Natural killer cell (primary cell): ENCODE data around the gene GADD45G. TPM values are rescaled to one million over a fixed set of nuclear protein-coding genes. Genes with fewer than 3 reads are reported as not detected.

ENCODE experiments used
- ATAC-seq, 3 donors: fragments of 150-1000 bp in 2 of 3; fragments of 200-7000 bp in 1 of 3; cut with Tn5 transposase; 1 replicate in 1 of 3; 2 replicates in 2 of 3; pipeline ENCODE4 v1.10.0; 2021; ENCODE audit warnings: mild to moderate bottlenecking in 2 of 3, moderate library complexity in 2 of 3
- DNase-seq, 2 donors: peaks; one replicate each; pipeline versions ENCODE4 v3.0.0 to v3.0.0-alpha.2; 2013 to 2021; ENCODE audit warnings: mixed read lengths in 1 of 2
- H3K27ac ChIP-seq: one replicate; pipeline ENCODE4 v1.5.1; 2013; ENCODE audit warnings: mild to moderate bottlenecking, low read length
- H3K27me3 ChIP-seq: one replicate; pipeline ENCODE4 v1.6.1; 2013; ENCODE audit warnings: low read length; ENCODE audit not compliant: control insufficient read depth, insufficient read depth
- H3K36me3 ChIP-seq: one replicate; pipeline ENCODE4 v1.6.1; 2013; ENCODE audit warnings: low read length; ENCODE audit not compliant: control insufficient read depth, insufficient read depth
- H3K4me1 ChIP-seq: one replicate; pipeline ENCODE4 v1.6.1; 2013; ENCODE audit warnings: low read length; ENCODE audit not compliant: control insufficient read depth, insufficient read depth
- H3K4me3 ChIP-seq: one replicate; pipeline ENCODE4 v1.5.1; 2013; ENCODE audit warnings: low read length
- H3K9me3 ChIP-seq: one replicate; pipeline ENCODE4 v1.6.1; 2013; ENCODE audit warnings: low read length; ENCODE audit not compliant: control insufficient read depth, insufficient read depth
- H3K27ac Mint-ChIP-seq, 2 donors: one replicate each; pipeline ENCODE4 v1.8.0; 2022; ENCODE audit warnings: mild to moderate bottlenecking in 2 of 2, mixed read lengths in 2 of 2, moderate library complexity in 1 of 2
- H3K27me3 Mint-ChIP-seq, 2 donors: one replicate each; pipeline ENCODE4 v1.8.0; 2022; ENCODE audit warnings: low read depth in 2 of 2, mixed read lengths in 2 of 2
- H3K36me3 Mint-ChIP-seq: one replicate; pipeline ENCODE4 v1.8.0; 2022; ENCODE audit warnings: mixed read lengths
- H3K4me1 Mint-ChIP-seq, 2 donors: one replicate each; pipeline ENCODE4 v1.8.0; 2022; ENCODE audit warnings: mixed read lengths in 2 of 2
- H3K4me3 Mint-ChIP-seq: one replicate; pipeline ENCODE4 v1.8.0; 2022; ENCODE audit warnings: mild to moderate bottlenecking, moderate library complexity, mixed read lengths
- H3K9me3 Mint-ChIP-seq, 2 donors: one replicate each; pipeline ENCODE4 v1.8.0; 2022; ENCODE audit warnings: mixed read lengths in 2 of 2
- WGBS: methylation state at CpG from one replicate; pipeline ENCODE4 v1.1.7; 2013; ENCODE audit warnings: missing lambda C conversion rate; ENCODE audit not compliant: insufficient coverage; 5-methylcytosine and 5-hydroxymethylcytosine counted together
- intact Hi-C: fragments of 100-400 bp; cut with micrococcal nuclease; formaldehyde crosslinking; loops from one replicate; pipeline ENCODE4 v1.14.2; 2022
- total RNA-seq, 4 donors: library from RNA; stranded (reverse); fragments of 120-200 nt in 1 of 4; gene quantifications; one replicate each; pipeline versions ENCODE4 v1.2.3 to v1.2.4, GENCODE V29; 2013 to 2022
- TF ChIP-seq, protein P1 (sequence below): fragments of 200-600 bp; IDR thresholded peaks from one replicate; pipeline ENCODE4 v1.8.0; 2022; ENCODE audit warnings: antibody characterized with exemption

The GADD45G gene
- total RNA-seq, 3 donors from 2014 or later (not counting 1 experiment from before 2014, with no cell fraction given), result 2.6 to 3.2 (median 2.8) TPM

DNA sequence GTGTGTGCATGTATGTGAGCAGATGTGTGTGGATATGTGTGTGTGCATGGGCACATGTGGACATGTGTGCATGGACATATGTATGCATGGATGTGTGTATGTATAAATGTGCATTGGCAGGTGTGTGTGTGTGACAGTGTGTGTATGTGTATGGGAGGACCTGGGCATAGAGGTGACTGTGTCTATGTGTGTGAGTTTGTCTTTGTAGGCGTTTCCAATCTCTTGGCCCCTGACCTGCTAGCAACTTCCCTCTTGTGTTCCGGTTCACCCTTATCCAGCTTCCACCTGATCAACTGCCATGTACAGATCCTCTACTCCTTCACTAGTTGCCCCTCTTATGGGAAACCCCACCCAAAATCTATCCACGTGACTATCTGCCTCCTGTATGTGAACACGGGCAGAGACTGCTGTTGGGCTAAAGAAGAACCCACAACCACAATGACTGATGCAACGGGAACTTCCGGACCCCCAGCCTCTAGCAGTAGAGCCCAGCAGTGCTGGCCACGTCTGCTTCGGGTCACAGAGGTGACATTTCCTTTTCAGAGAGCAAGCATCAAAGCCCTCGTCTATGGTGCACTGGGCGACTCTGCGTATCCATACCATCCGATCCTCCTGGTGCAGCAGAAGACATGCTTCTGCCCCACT is 24.9 kb upstream of the GADD45G start:
- TF ChIP-seq, protein P1, sequence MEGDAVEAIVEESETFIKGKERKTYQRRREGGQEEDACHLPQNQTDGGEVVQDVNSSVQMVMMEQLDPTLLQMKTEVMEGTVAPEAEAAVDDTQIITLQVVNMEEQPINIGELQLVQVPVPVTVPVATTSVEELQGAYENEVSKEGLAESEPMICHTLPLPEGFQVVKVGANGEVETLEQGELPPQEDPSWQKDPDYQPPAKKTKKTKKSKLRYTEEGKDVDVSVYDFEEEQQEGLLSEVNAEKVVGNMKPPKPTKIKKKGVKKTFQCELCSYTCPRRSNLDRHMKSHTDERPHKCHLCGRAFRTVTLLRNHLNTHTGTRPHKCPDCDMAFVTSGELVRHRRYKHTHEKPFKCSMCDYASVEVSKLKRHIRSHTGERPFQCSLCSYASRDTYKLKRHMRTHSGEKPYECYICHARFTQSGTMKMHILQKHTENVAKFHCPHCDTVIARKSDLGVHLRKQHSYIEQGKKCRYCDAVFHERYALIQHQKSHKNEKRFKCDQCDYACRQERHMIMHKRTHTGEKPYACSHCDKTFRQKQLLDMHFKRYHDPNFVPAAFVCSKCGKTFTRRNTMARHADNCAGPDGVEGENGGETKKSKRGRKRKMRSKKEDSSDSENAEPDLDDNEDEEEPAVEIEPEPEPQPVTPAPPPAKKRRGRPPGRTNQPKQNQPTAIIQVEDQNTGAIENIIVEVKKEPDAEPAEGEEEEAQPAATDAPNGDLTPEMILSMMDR, result no peak
- Mint-ChIP-seq H3K4me1 (peaks cover 23% of the 10 kb centered on the region in 2 donors), H3K9me3 (no peaks in the 10 kb centered on the region), H3K27ac (peak overlapping the region; percentile 69 to 83), H3K27me3 (peaks cover 9 to 27% of the 10 kb centered on the region in 2 donors), H3K36me3 (no peaks in the 10 kb centered on the region), H3K4me3 (peak overlapping the region; percentile 14)
- H3K9me3 ChIP-seq, result no peaks in the 10 kb centered on the region
- H3K4me3 ChIP-seq, result no peak overlapping the region
- 25% methylated on average over 11 of the region's 12 CpGs for WGBS
- H3K27ac ChIP-seq, result no peak overlapping the region
- peak; percentile 89 to 98 (median 91) for ATAC-seq
- no peaks in the 10 kb centered on the region for H3K36me3 ChIP-seq
- intact Hi-C loops, result no loop called here
- H3K27me3 ChIP-seq, result peaks cover 3% of the 10 kb centered on the region
- DNase-seq, result peak; percentile 49 to 50
- peaks cover 18% of the 10 kb centered on the region for H3K4me1 ChIP-seq

DNA sequence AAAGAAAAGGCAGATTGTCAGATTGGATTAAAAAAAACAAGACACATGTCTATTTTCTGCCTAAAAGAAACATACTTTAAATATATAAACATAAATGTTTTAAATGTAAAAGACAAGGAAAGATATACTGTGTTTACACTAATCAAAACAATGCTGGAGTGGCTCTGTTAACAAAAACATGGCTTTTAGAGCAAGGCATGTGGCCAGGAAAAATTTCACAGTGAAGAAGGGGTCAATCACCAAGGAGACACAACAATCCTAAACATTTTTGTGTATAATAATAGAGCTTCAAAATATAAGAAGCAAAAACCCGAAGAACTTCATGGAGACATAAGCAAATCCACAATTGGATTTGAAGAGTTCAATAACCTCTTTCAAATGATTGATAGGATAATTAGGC is 18.5 kb upstream of the GADD45G start:
- Histone ChIP-seq H3K27me3 (peaks cover 5% of the 10 kb centered on the region), H3K27ac (no peak overlapping the region), H3K4me3 (no peak overlapping the region), H3K36me3 (no peaks in the 10 kb centered on the region), H3K9me3 (no peaks in the 10 kb centered on the region), H3K4me1 (no peaks in the 10 kb centered on the region)
- TF ChIP-seq, protein P1, result no peak
- H3K4me1 Mint-ChIP-seq, result no peaks in the 10 kb centered on the region
- H3K9me3 Mint-ChIP-seq, result no peaks in the 10 kb centered on the region
- H3K27ac Mint-ChIP-seq, result no peak overlapping the region
- H3K4me3 Mint-ChIP-seq, result no peak overlapping the region
- intact Hi-C loops, result no loop called here
- DNase-seq (no peak), ATAC-seq (no peak)
- H3K27me3 Mint-ChIP-seq, result peaks cover 12 to 19% of the 10 kb centered on the region in 2 donors
- WGBS, result no CpG with 5 or more reads among the region's 1 CpG
- no peaks in the 10 kb centered on the region for H3K36me3 Mint-ChIP-seq

DNA sequence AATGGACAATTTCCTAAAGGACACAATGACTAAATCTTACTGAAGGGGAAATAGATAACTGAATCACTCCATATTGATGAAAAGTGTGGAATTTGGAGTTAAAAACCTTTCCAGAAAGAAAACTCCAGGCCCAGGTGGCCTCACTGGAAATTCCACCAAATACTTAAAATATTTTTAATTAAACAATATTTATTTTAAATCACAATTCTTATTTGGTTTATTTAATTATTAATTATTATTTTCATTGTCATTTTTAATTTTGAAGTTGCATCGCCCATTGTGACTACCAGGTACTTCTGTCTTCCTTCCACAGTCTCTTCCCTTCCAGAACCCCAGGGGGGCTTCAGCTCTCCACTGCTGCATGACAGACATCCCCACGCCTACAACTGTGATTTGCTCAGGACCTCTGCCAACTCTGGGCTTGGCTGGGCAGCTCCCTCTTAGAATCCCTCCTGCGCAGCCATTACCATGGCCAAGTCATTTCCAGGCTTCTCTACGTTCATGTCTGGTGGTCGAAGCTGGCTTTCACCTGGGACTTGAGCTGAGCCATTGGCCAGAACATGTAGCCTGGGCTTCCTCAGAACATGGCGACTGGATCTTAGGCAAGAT is 16.4 kb upstream of the GADD45G start:
- Mint-ChIP-seq H3K9me3 (no peaks in the 10 kb centered on the region), H3K36me3 (no peaks in the 10 kb centered on the region), H3K4me1 (no peaks in the 10 kb centered on the region), H3K27ac (no peak overlapping the region), H3K27me3 (peaks cover 6 to 20% of the 10 kb centered on the region in 2 donors), H3K4me3 (no peak overlapping the region)
- intact Hi-C loops, result no loop called here
- TF ChIP-seq, protein P1, result no peak
- WGBS, result 91% methylated on average over 6 of the region's 6 CpGs
- DNase-seq, result no peak
- Histone ChIP-seq H3K4me3 (no peak overlapping the region), H3K9me3 (no peaks in the 10 kb centered on the region), H3K36me3 (no peaks in the 10 kb centered on the region), H3K27ac (no peak overlapping the region), H3K27me3 (peaks cover 2% of the 10 kb centered on the region), H3K4me1 (no peaks in the 10 kb centered on the region)
- ATAC-seq, result no peak
